MM.1S (cell line): ENCODE measurements around the gene COL11A1.
"Not testable (repeated sequence)": the region's sequence is repeated elsewhere in the genome, so short reads cannot be mapped to it uniquely, and the experiment has no call there.

Experiments
- DNase-seq: peaks from one replicate; pipeline ENCODE4 v3.0.0-alpha.2; 2015
- H2AFZ ChIP-seq: fragments of 300-600 bp; sonication (generic); 2 replicates; pipeline ENCODE4 v1.6.0; 2016; ENCODE audit warnings: antibody characterized with exemption, low read length
- H3F3A ChIP-seq: fragments of 300-600 bp; sonication (generic); 2 replicates; pipeline ENCODE4 v1.6.1; 2016; ENCODE audit warnings: mild to moderate bottlenecking, antibody characterized with exemption, low read length, moderate library complexity, mixed read lengths; ENCODE audit not compliant: insufficient read depth
- H3K27ac ChIP-seq: fragments of 300-600 bp; sonication (generic); 2 replicates; pipeline ENCODE4 v1.5.1; 2016; ENCODE audit warnings: mild to moderate bottlenecking, low read length
- H3K27me3 ChIP-seq: fragments of 300-600 bp; sonication (generic); replicated peaks from 2 replicates; pipeline ENCODE4 v1.6.0; 2016; ENCODE audit warnings: low read length; ENCODE audit not compliant: insufficient read depth
- H3K36me3 ChIP-seq: fragments of 300-600 bp; sonication (generic); replicated peaks from 2 replicates; pipeline ENCODE4 v1.6.1; 2016; ENCODE audit warnings: mild to moderate bottlenecking, low read length, mixed read lengths; ENCODE audit not compliant: insufficient read depth
- H3K4me1 ChIP-seq: fragments of 300-600 bp; sonication (generic); 2 replicates; pipeline ENCODE4 v1.6.1; 2016; ENCODE audit warnings: low read length, mixed read lengths
- H3K4me2 ChIP-seq: fragments of 300-600 bp; sonication (generic); 2 replicates; pipeline ENCODE4 v1.6.0; 2016; ENCODE audit warnings: low read depth, low read length
- H3K4me3 ChIP-seq: fragments of 300-600 bp; sonication (generic); 2 replicates; pipeline ENCODE4 v1.5.1; 2016; ENCODE audit warnings: low read length, mixed read lengths
- H3K79me2 ChIP-seq: fragments of 300-600 bp; sonication (generic); 2 replicates; pipeline ENCODE4 v1.6.1; 2016; ENCODE audit warnings: mixed run types, low read length, mixed read lengths
- H3K9ac ChIP-seq: fragments of 300-600 bp; sonication (generic); 2 replicates; pipeline ENCODE4 v1.6.1; 2016; ENCODE audit warnings: low read length, mixed read lengths
- H3K9me2 ChIP-seq: fragments of 300-600 bp; sonication (generic); replicated peaks from 2 replicates; pipeline ENCODE4 v1.6.1; 2016; ENCODE audit warnings: mild to moderate bottlenecking, low read length, mixed read lengths; ENCODE audit not compliant: insufficient read depth
- H3K9me3 ChIP-seq: fragments of 300-600 bp; sonication (generic); replicated peaks from 2 replicates; pipeline ENCODE4 v1.6.1; 2016; ENCODE audit warnings: mild to moderate bottlenecking, low read length, mixed read lengths; ENCODE audit not compliant: insufficient read depth
- H4K20me1 ChIP-seq: fragments of 300-600 bp; sonication (generic); 2 replicates; pipeline ENCODE4 v1.6.1; 2016; ENCODE audit warnings: mild to moderate bottlenecking, low read length, moderate library complexity, mixed read lengths; ENCODE audit not compliant: insufficient read depth
- EZH2 ChIP-seq: fragments of 300-600 bp; sonication (generic); optimal IDR thresholded peaks from 2 replicates; pipeline ENCODE3; 2017; ENCODE audit warnings: low read depth, mild to moderate bottlenecking, antibody characterized with exemption, low read length, mixed read lengths
- EZH2phosphoT487 ChIP-seq: fragments of 300-600 bp; sonication (generic); IDR thresholded peaks from 2 replicates; pipeline ENCODE4 v1.6.1; 2018; ENCODE audit warnings: antibody characterized with exemption, low read length
- TF ChIP-seq, protein P1 (sequence below): fragments of 300-600 bp; sonication (generic); IDR thresholded peaks from 2 replicates; pipeline ENCODE4 v1.5.1; 2016; ENCODE audit warnings: antibody characterized with exemption, low read length, mixed read lengths

The COL11A1 gene

DNA sequence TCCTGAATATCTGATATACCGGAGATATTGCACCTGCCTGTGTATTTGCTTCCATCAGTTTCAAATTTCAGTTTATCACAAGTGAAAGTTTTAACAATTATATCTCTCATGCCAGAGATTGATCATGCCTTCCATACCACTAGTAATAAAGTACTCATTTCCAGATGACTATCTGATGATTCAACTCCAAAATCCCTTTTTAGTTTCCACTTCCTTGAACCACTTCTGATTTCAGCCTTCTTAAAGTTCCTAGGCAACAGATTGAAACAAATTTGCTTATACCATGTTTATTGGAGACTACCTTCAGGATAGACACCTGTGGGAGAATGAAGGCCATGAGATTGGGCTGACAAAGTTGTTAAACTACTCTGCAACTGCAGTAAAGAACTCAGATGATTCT, 21.5 kb upstream of the COL11A1 start:
- Histone ChIP-seq H3K9ac (no peak overlapping the region), H3K79me2 (no peaks in the 10 kb centered on the region), H3K9me2 (no peaks in the 10 kb centered on the region), H4K20me1 (no peaks in the 10 kb centered on the region), H3K4me3 (no peak overlapping the region), H3K27ac (no peak overlapping the region), H3K4me2 (no peak overlapping the region), H3K4me1 (no peaks in the 10 kb centered on the region), H3K27me3 (no peaks in the 10 kb centered on the region), H3K36me3 (no peaks in the 10 kb centered on the region), H2AFZ (no peak overlapping the region), H3F3A (no peaks in the 10 kb centered on the region), H3K9me3 (no peaks in the 10 kb centered on the region)
- TF ChIP-seq, protein P1, sequence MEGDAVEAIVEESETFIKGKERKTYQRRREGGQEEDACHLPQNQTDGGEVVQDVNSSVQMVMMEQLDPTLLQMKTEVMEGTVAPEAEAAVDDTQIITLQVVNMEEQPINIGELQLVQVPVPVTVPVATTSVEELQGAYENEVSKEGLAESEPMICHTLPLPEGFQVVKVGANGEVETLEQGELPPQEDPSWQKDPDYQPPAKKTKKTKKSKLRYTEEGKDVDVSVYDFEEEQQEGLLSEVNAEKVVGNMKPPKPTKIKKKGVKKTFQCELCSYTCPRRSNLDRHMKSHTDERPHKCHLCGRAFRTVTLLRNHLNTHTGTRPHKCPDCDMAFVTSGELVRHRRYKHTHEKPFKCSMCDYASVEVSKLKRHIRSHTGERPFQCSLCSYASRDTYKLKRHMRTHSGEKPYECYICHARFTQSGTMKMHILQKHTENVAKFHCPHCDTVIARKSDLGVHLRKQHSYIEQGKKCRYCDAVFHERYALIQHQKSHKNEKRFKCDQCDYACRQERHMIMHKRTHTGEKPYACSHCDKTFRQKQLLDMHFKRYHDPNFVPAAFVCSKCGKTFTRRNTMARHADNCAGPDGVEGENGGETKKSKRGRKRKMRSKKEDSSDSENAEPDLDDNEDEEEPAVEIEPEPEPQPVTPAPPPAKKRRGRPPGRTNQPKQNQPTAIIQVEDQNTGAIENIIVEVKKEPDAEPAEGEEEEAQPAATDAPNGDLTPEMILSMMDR = no peak
- TF ChIP-seq EZH2phosphoT487 (no peak), EZH2 (no peak)
- no peak for DNase-seq

DNA sequence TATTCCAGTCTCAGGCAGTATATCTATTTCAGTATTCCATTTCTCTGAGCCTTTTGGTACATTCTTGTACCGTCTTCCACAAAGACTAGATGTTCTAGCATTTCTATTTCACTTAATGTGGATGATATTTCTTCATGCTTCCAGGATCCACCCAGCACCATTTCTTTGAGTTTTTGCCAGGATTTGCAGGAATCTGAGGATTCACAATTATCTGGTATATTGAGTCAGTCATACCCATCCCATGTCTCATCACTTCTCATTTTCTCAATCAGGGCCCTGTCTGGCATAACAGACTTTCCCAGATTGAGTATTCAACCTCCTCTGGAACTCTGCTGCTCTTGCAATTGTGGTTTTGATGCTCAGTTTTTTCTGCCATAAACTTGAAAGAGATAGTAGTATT, 20.9 kb upstream of the COL11A1 start:
- Histone ChIP-seq H3K4me3 (no peak overlapping the region), H3K4me2 (no peak overlapping the region), H3K27ac (no peak overlapping the region), H3F3A (no peaks in the 10 kb centered on the region), H3K27me3 (no peaks in the 10 kb centered on the region), H3K79me2 (no peaks in the 10 kb centered on the region), H3K9me3 (no peaks in the 10 kb centered on the region), H2AFZ (no peak overlapping the region), H3K4me1 (no peaks in the 10 kb centered on the region), H4K20me1 (no peaks in the 10 kb centered on the region), H3K9me2 (no peaks in the 10 kb centered on the region), H3K9ac (no peak overlapping the region), H3K36me3 (no peaks in the 10 kb centered on the region)
- DNase-seq = no peak
- TF ChIP-seq EZH2 (no peak), EZH2phosphoT487 (no peak)
- TF ChIP-seq, protein P1 = no peak

DNA sequence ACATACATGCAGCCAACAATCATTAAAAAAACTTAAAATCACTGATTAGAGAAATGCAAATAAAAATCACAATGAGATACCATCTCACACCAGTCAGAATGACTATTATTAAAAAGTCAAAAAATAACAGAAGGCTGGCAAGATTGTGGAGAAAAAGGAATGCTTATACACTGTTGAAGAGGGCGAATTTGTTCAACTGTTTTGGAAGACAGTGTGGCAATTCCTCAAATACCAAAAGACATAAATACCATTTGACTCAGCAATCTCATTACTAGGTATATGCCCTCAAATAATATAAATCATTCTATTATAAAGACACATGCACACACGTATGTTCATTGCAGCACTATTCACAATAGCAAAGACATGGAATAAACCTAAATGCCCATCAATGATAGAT, 19.9 kb upstream of the COL11A1 start:
- H3K4me1 ChIP-seq, H3K36me3 ChIP-seq, H3K4me3 ChIP-seq, H3F3A ChIP-seq, H3K4me2 ChIP-seq, H3K9me2 ChIP-seq, H2AFZ ChIP-seq, H3K27ac ChIP-seq, H3K9me3 ChIP-seq, H3K27me3 ChIP-seq, DNase-seq, H4K20me1 ChIP-seq, H3K9ac ChIP-seq, H3K79me2 ChIP-seq: not testable (repeated sequence)

DNA sequence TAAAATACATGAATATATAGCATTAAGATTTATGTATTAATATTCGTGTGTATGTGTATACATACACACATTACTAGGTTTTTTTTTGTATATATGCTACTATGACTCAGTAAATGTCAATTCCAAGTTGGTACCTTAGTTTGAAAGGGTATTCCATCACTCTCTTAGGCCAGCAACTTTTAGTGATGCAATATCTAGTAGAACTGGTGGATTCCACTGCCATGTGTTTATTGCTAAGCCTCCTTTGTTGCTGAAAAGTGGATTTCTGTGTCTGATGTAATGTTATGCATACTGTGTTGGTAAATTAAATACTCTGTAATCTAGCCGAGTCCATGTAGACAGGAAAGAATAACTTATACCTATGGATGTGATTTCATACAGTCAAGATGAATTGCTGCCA, 16.9 kb upstream of the COL11A1 start:
- H4K20me1 ChIP-seq = no peaks in the 10 kb centered on the region
- no peak overlapping the region for H3K27ac ChIP-seq
- H2AFZ ChIP-seq = no peak overlapping the region
- H3K36me3 ChIP-seq = no peaks in the 10 kb centered on the region
- H3F3A ChIP-seq = no peaks in the 10 kb centered on the region
- H3K4me2 ChIP-seq = no peak overlapping the region
- H3K4me3 ChIP-seq = no peak overlapping the region
- H3K9me3 ChIP-seq = no peaks in the 10 kb centered on the region
- H3K27me3 ChIP-seq = no peaks in the 10 kb centered on the region
- no peaks in the 10 kb centered on the region for H3K9me2 ChIP-seq
- no peak for DNase-seq
- H3K9ac ChIP-seq = no peak overlapping the region
- no peaks in the 10 kb centered on the region for H3K4me1 ChIP-seq
- no peaks in the 10 kb centered on the region for H3K79me2 ChIP-seq
- TF ChIP-seq, protein P1 = no peak
- no peak for TF ChIP-seq EZH2phosphoT487
- no peak for TF ChIP-seq EZH2
